Measurements from ENCODE around the gene GVQW3. TPM values are rescaled to one million over a fixed set of nuclear protein-coding genes. Genes with fewer than 3 reads are reported as not detected.

Gene GVQW3
- total RNA-seq, 4 donors from 2014 or later: 2.8 to 7.2 (median 3.4) TPM

- H3K9me3 ChIP-seq: no peaks in the 10 kb centered on the region
- H3K27ac ChIP-seq: no peak overlapping the region
- DNase-seq: no peak
- H3K36me3 ChIP-seq: no peaks in the 10 kb centered on the region
- 96 to 97% methylated on average over 6 of the region's 6 CpGs for WGBS, 2 donors
- intact Hi-C loops (cut with DNase I): no loop called here
- H3K4me1 ChIP-seq: no peaks in the 10 kb centered on the region
- no peaks in the 10 kb centered on the region for H3K27me3 ChIP-seq
- TF ChIP-seq POLR2A (IDR thresholded peaks at IDR 0.05) (no peak), CTCF (IDR thresholded peaks at IDR 0.05) (no peak)
- no peak overlapping the region for H3K4me3 ChIP-seq (replicated peaks in 1 of 3)
Observed at GRCh38 chr11:76369406-76369805, 11.7 kb upstream of the GVQW3 start.

GRCh38 chr11:76371170-76371569 is 10.0 kb upstream of the GVQW3 start:
- Histone ChIP-seq H3K27me3 (no peaks in the 10 kb centered on the region), H3K4me3 (replicated peaks in 1 of 3) (no peak overlapping the region), H3K27ac (no peak overlapping the region), H3K9me3 (no peaks in the 10 kb centered on the region), H3K4me1 (no peaks in the 10 kb centered on the region), H3K36me3 (no peaks in the 10 kb centered on the region)
- no peak for TF ChIP-seq POLR2A (IDR thresholded peaks at IDR 0.05)
- TF ChIP-seq CTCF (IDR thresholded peaks at IDR 0.05): no peak
- intact Hi-C loops (cut with DNase I): no loop called here
- 64 to 70% methylated on average over 3 of the region's 3 CpGs for WGBS, 2 donors
- DNase-seq: no peak

- 90 to 91% methylated on average over 7 of the region's 7 CpGs for WGBS, 2 donors
- intact Hi-C loops (cut with DNase I): no loop called here
- DNase-seq: no peak
- Histone ChIP-seq H3K27me3 (no peaks in the 10 kb centered on the region), H3K4me3 (replicated peaks in 1 of 3) (no peak overlapping the region), H3K27ac (no peak overlapping the region), H3K36me3 (no peaks in the 10 kb centered on the region), H3K4me1 (peaks cover 12 to 17% of the 10 kb centered on the region in 2 donors), H3K9me3 (no peaks in the 10 kb centered on the region)
- TF ChIP-seq POLR2A (IDR thresholded peaks at IDR 0.05) (no peak), CTCF (IDR thresholded peaks at IDR 0.05) (no peak)
Observed at GRCh38 chr11:76376746-76377558, 4.2 kb upstream of the GVQW3 start.

- Histone ChIP-seq H3K4me3 (replicated peaks in 1 of 3) (peak overlapping the region; percentile 86 to 98 (median 90)), H3K4me1 (peaks cover 22 to 24% of the 10 kb centered on the region in 2 donors), H3K27ac (peak overlapping the region in 1 of 3 donors; percentile 49), H3K9me3 (no peaks in the 10 kb centered on the region), H3K27me3 (no peaks in the 10 kb centered on the region), H3K36me3 (no peaks in the 10 kb centered on the region)
- 41 to 44% methylated on average over 6 of the region's 6 CpGs for WGBS, 2 donors
- intact Hi-C loops (cut with DNase I): loop anchor here (2.0 kb wide), 1 partner anchor 65 kb away; the partner anchor contains the start of gene EMSY
- TF ChIP-seq CTCF (IDR thresholded peaks at IDR 0.05) (no peak), POLR2A (IDR thresholded peaks at IDR 0.05) (no peak)
- DNase-seq: no peak
Observed at GRCh38 chr11:76379807-76380158, 1.3 kb upstream of the GVQW3 start.

All from thyroid gland (tissue), 4 donors.